ENCODE results near the gene COL6A2. TPM values are rescaled to one million over a fixed set of nuclear protein-coding genes. Genes with fewer than 3 reads are reported as not detected.
A peak's percentile ranks its signal among the peaks of the same experiment; 100 is the strongest.
"Not testable (repeated sequence)": the region's sequence is repeated elsewhere in the genome, so short reads cannot be mapped to it uniquely, and the experiment has no call there.

COL6A2 gene
- total RNA-seq, 4 donors from 2014 or later, result 321 to 1,200 (median 948) TPM

- peaks cover 19 to 20% of the 10 kb centered on the region in 2 donors for H3K4me1 ChIP-seq
- H3K4me3 ChIP-seq, result no peak overlapping the region
- no peaks in the 10 kb centered on the region for H3K9me3 ChIP-seq
- H3K36me3 ChIP-seq, result no peaks in the 10 kb centered on the region
- intact Hi-C loops (cut with DNase I; ENCODE audit: low total_unique reads), result no loop called here
- DNase-seq, result no peak
- H3K27ac ChIP-seq, result no peak overlapping the region
- H3K27me3 ChIP-seq, result no peaks in the 10 kb centered on the region
- no peak for TF ChIP-seq POLR2A (IDR thresholded peaks at IDR 0.05)
- TF ChIP-seq, protein P1, sequence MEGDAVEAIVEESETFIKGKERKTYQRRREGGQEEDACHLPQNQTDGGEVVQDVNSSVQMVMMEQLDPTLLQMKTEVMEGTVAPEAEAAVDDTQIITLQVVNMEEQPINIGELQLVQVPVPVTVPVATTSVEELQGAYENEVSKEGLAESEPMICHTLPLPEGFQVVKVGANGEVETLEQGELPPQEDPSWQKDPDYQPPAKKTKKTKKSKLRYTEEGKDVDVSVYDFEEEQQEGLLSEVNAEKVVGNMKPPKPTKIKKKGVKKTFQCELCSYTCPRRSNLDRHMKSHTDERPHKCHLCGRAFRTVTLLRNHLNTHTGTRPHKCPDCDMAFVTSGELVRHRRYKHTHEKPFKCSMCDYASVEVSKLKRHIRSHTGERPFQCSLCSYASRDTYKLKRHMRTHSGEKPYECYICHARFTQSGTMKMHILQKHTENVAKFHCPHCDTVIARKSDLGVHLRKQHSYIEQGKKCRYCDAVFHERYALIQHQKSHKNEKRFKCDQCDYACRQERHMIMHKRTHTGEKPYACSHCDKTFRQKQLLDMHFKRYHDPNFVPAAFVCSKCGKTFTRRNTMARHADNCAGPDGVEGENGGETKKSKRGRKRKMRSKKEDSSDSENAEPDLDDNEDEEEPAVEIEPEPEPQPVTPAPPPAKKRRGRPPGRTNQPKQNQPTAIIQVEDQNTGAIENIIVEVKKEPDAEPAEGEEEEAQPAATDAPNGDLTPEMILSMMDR (IDR thresholded peaks at IDR 0.05), result no peak
Measured at GRCh38 chr21:46069719-46070279, 28.1 kb upstream of the COL6A2 start.

GRCh38 chr21:46071082-46071481 is 26.8 kb upstream of the COL6A2 start:
- no peaks in the 10 kb centered on the region for H3K36me3 ChIP-seq
- DNase-seq, result peak in 1 of 2 donors; percentile 8
- no peak for TF ChIP-seq POLR2A (IDR thresholded peaks at IDR 0.05)
- TF ChIP-seq, protein P1 (IDR thresholded peaks at IDR 0.05), result no peak

GRCh38 chr21:46076724-46077123 is 21.2 kb upstream of the COL6A2 start:
- intact Hi-C loops (cut with DNase I; ENCODE audit: low total_unique reads); H3K9me3 ChIP-seq; H3K4me1 ChIP-seq; H3K27me3 ChIP-seq; H3K36me3 ChIP-seq; DNase-seq; H3K4me3 ChIP-seq; H3K27ac ChIP-seq: not testable (repeated sequence)

More at GRCh38 chr21:46071082-46071481, 26.8 kb upstream of the COL6A2 start:
- no peaks in the 10 kb centered on the region for H3K9me3 ChIP-seq
- intact Hi-C loops (cut with DNase I; ENCODE audit: low total_unique reads), result no loop called here
- no peak overlapping the region for H3K27ac ChIP-seq
- no peak overlapping the region for H3K4me3 ChIP-seq
- H3K4me1 ChIP-seq, result peaks cover 8 to 10% of the 10 kb centered on the region in 2 donors
- no peaks in the 10 kb centered on the region for H3K27me3 ChIP-seq

- TF ChIP-seq, protein P1 (IDR thresholded peaks at IDR 0.05), result no peak
- no peak for TF ChIP-seq POLR2A (IDR thresholded peaks at IDR 0.05)
- intact Hi-C loops (cut with DNase I; ENCODE audit: low total_unique reads), result no loop called here
Measured at GRCh38 chr21:46077674-46078101, 20.2 kb upstream of the COL6A2 start.

GRCh38 chr21:46078322-46078977 is 19.5 kb upstream of the COL6A2 start:
- no peaks in the 10 kb centered on the region for H3K9me3 ChIP-seq
- no peaks in the 10 kb centered on the region for H3K36me3 ChIP-seq
- no peak for TF ChIP-seq POLR2A (IDR thresholded peaks at IDR 0.05)
- TF ChIP-seq, protein P1 (IDR thresholded peaks at IDR 0.05), result no peak
- H3K4me3 ChIP-seq, result no peak overlapping the region
- H3K4me1 ChIP-seq, result peaks cover 0 to 8% of the 10 kb centered on the region in 2 donors
- H3K27ac ChIP-seq, result peak overlapping the region; percentile 17 to 44
- DNase-seq, result peak; percentile 24 to 51
- intact Hi-C loops (cut with DNase I; ENCODE audit: low total_unique reads), result no loop called here
- no peaks in the 10 kb centered on the region for H3K27me3 ChIP-seq

More at GRCh38 chr21:46077674-46078101, 20.2 kb upstream of the COL6A2 start:
- DNase-seq, result peak; percentile 13 to 14
- H3K4me3 ChIP-seq, result no peak overlapping the region
- no peak overlapping the region for H3K27ac ChIP-seq
- H3K4me1 ChIP-seq, result peaks cover 0 to 8% of the 10 kb centered on the region in 2 donors
- no peaks in the 10 kb centered on the region for H3K27me3 ChIP-seq
- H3K9me3 ChIP-seq, result no peaks in the 10 kb centered on the region
- H3K36me3 ChIP-seq, result no peaks in the 10 kb centered on the region

All from uterus (tissue), 4 donors.